ENCODE results near the gene DNAJB9.

DNAJB9 gene

GRCh38 chr7:108557191-108557590 lies 12.5 kb upstream of the DNAJB9 start:
- no peak for TF ChIP-seq CTCF (conservative IDR thresholded peaks at IDR 0.05; ENCODE audit: low read depth, low read length)
- DNase-seq (ENCODE audit: low read depth) = no peak
- H3K4me3 ChIP-seq (ENCODE audit: low read depth, low read length) = no peak overlapping the region

DNA sequence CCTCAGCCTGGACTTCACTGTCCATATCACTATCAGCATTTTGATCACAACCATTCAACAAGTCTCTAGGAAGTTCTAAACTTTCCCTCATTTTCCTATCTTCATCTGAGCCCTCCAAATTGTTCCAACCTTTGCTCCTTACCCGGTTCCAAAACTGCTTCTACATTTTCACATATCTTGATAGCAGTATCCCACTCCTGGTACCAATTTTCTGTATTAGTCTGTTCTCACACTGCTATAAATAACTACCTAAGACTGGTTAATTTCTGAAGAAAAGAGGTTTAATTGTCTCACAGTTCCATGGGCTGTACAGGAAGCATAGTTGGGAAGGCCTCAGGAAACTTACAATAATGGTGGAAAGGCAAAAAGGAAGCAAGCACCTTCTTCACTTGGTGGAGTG lies 12.1 kb upstream of the DNAJB9 start:
- TF ChIP-seq CTCF (conservative IDR thresholded peaks at IDR 0.05; ENCODE audit: low read depth, low read length) = no peak
- DNase-seq (ENCODE audit: low read depth) = no peak
- H3K4me3 ChIP-seq (ENCODE audit: low read depth, low read length) = no peak overlapping the region

DNA sequence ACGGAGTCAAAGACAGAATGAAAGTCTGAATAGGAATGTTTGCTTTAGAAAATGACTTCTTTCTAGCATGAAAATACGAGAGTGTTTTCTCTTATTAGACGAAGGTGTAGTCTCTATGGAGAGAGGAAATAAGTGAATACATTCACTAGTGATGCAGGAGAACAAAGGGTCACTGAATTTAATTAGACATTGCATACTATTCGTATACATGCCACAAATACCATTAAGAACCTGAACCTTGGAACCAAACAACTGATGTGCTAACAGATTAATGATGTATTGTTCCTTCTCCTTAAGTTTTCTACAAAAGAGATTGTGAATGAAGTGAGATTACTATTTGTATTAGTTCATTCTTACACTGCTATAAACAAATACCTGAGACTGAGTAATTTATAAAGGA lies 10.4 kb upstream of the DNAJB9 start:
- TF ChIP-seq CTCF (conservative IDR thresholded peaks at IDR 0.05; ENCODE audit: low read depth, low read length) = no peak
- no peak for DNase-seq (ENCODE audit: low read depth)
- no peak overlapping the region for H3K4me3 ChIP-seq (ENCODE audit: low read depth, low read length)

DNA sequence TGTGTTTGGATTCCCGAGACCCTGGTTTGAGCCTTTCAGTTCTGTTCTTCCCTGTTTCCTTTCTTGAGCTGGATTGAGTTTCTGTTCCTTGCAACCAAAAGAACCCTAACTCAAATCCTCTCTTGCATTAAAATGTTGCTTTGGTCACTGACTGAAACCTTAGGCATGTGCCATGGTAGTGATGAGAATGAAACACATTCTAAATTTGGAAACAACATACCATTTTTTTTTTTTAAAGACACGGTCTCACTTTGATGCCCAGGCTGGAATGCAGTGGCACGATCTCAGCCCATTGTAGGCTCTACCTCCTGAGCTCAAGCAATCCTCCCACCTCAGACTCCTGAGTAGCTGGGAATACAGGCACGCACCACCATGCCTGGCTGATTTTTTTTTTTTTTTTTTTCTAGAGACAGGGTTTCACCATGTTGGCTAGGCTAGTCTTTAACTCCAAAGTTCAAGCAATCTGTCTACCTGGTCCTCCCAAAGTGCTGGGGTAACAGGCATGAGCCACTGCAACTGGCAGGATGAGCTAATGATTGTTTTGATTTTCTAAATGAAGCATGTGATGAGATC lies 8.5 kb upstream of the DNAJB9 start:
- TF ChIP-seq CTCF (conservative IDR thresholded peaks at IDR 0.05; ENCODE audit: low read depth, low read length) = no peak
- DNase-seq (ENCODE audit: low read depth) = peak; percentile 32
- H3K4me3 ChIP-seq (ENCODE audit: low read depth, low read length) = no peak overlapping the region

DNA sequence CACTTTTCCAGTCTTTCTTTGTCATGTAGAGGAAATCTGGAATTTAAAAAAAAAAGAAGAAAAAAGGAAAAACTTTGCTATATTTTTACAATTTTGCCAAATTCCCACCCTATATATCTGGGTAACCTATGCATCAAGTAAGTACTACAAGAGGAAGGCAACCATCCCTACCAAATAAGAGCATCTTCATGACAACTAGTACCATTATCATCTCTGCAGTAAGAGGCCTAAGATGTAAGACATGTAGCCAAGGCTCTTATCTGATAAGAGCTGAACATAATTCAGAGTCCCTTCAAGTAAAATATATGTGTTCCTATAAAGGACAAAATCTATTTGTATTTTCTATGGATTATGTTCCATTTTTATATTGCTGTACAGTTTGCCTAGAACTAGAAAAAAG lies 3.7 kb upstream of the DNAJB9 start:
- no peak overlapping the region for H3K4me3 ChIP-seq (ENCODE audit: low read depth, low read length)
- DNase-seq (ENCODE audit: low read depth) = no peak
- TF ChIP-seq CTCF (conservative IDR thresholded peaks at IDR 0.05; ENCODE audit: low read depth, low read length) = no peak

GRCh38 chr7:108568801-108569380 lies 783 bp upstream of the DNAJB9 start:
- H3K4me3 ChIP-seq (ENCODE audit: low read depth, low read length) = peak overlapping the region; percentile 89
- TF ChIP-seq CTCF (conservative IDR thresholded peaks at IDR 0.05; ENCODE audit: low read depth, low read length) = no peak
- no peak for DNase-seq (ENCODE audit: low read depth)

GRCh38 chr7:108570146-108570755 lies 577 bp downstream of the DNAJB9 start:
- TF ChIP-seq CTCF (conservative IDR thresholded peaks at IDR 0.05; ENCODE audit: low read depth, low read length) = no peak
- DNase-seq (ENCODE audit: low read depth) = peak; percentile 69
- H3K4me3 ChIP-seq (ENCODE audit: low read depth, low read length) = peak overlapping the region; percentile 78

Data from choroid plexus epithelial cell (primary cell).